SK-N-DZ (cell line): Measurements from ENCODE around the gene PLCD3.

Experiments used
- DNase-seq: peaks from one replicate; pipeline ENCODE4 v3.0.0-alpha.2; 2015; ENCODE audit warnings: low spot score

The PLCD3 gene

GRCh38 chr17:45119964-45120363 lies 12.4 kb downstream of the PLCD3 start:
- DNase-seq, result no peak

DNA sequence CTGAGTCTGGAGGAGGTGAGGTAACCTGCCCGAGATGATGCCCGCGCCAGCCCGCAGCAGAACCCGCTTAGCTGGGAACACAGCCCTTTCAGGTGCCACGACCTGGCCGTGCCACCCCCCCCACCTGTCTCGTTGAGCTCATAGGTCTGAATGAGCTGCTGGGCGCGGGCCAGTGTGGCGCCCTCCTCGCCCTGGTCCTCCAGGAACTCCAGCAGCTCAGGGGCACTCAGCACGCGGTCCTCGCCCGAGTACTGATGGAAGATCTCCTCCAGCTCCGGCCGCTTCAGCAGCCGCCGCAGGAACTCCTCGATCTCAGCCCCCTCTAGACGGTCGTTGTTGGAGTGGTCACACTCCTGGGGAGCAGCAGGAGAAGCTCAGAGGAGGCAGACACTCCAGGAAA lies 13.6 kb downstream of the PLCD3 start:
- DNase-seq, result no peak

- no peak for DNase-seq
Observed at GRCh38 chr17:45117848-45118646, 14.3 kb downstream of the PLCD3 start.

DNA sequence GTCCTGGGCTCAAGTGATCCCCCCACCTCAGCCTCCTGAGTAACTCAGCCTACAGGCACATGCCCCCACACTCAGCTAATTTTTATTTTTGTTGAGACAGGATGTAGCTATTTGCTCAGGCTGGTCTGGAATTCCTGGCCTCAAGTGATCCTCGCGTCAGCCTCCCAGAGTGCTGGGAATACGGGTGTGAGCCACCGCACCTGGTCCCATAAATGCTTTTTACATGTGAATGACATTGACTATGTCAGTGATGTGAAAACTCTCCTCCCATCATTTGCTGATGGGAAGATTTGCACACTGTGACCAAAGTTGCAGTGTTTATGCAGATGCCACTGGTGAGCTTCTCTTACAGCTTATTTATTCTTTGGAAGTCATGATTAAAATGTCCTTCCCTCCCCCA lies 15.0 kb downstream of the PLCD3 start:
- DNase-seq, result no peak

DNA sequence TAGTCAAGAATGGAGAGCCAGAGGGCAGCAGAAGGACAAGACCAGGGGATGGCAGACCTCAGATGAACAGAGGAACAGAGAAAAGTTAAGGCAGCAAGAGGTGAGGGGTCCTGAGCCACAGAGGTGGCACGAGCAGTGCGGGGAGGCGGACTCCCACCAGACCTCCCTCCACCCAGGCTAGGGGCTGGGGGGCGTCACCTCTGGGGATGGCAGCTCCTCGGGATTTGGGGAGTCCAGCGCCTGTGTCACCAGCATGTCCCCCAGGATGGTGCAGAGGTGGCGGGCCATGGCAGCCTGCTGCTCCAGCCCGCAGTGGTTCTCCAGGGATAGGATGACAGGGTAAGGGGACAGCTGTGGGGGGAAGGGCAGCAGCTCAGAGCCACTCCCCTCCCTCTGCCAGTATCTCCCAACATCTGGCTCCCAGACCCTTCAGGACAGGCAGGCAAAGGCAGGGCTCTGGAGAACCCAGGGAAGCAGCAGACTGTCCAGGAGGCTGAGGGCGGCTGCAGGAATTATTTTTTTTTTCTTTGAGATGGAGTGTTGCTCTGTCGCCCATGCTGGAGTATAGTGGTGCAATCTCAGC lies 15.8 kb downstream of the PLCD3 start:
- peak; percentile 71 for DNase-seq

DNA sequence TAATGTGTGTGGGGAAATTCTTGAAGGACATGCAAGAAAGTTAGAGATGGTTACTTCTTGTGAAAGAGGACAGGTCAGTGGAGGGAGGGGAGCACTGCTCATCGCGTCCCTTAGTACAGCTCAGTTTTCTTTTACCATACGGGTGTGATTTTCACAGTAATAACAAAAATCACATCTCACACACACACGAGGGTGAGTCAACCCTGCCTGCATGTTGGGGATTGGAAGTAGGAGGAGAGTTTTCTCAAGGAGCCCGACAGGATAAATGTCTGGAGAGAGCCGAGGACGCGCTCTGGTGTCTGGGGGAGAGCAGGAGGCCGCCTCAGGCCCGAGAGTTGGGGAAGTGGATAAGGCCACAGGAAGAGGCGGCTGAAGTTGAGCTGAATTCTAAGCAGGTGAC lies 16.4 kb downstream of the PLCD3 start:
- DNase-seq, result no peak

- no peak for DNase-seq
Observed at GRCh38 chr17:45115015-45115625, 17.2 kb downstream of the PLCD3 start.

DNA sequence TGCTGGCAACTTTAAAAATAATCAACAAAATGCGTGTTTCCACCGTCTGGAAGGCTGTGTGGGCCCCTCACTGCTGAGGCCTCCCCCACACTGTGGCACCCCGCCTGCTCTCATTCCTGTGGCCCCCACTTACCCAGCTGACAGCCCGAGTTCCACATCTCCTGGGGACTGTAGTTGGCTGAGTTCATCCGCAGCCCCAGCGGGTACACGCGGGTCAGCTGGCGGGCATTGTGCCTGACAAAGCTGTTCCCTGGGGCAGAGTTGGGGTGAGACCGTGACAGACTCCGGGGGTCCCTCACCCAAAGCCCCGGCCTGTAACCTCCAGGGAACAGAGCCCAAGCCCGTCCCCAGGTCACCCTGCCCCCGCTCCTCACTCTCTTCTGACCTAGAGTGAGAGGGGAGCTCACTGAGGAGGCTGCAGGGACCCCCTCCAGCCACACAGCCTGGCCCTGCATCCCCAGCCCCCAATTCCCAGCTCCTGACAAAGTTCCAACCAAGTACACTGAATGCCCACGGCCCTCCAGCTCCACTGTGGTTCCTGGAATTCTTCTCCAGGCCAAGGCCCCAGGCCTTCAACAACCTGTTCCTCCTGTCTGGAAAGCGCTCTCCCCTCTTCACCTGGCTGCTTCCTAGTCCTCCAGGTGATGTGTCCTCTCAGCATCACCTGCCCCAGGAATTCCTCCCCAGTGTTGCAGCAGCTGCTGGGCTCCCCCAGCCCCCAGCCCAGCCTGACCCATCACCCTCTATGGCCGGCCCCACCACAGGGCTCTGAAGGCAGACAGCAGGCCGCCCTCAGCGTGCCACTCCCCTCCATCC lies 18.0 kb downstream of the PLCD3 start:
- DNase-seq, result no peak

DNA sequence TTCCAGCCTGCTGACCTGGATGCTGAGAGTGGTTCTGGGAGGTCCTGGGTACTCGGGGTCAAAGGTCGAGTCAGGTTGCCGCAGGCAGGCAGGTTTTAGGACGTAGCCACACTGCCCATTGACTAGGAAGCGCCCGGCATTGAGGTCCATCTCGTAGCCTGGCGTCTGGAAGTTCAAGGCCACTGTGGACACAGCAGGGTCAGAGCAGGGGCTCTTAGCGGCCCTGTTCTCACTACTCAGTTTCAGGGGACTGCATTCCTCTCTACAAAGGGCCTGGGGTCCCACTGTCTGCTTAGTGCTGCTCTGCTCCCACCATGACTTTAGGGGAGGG lies 18.9 kb downstream of the PLCD3 start:
- no peak for DNase-seq

DNA sequence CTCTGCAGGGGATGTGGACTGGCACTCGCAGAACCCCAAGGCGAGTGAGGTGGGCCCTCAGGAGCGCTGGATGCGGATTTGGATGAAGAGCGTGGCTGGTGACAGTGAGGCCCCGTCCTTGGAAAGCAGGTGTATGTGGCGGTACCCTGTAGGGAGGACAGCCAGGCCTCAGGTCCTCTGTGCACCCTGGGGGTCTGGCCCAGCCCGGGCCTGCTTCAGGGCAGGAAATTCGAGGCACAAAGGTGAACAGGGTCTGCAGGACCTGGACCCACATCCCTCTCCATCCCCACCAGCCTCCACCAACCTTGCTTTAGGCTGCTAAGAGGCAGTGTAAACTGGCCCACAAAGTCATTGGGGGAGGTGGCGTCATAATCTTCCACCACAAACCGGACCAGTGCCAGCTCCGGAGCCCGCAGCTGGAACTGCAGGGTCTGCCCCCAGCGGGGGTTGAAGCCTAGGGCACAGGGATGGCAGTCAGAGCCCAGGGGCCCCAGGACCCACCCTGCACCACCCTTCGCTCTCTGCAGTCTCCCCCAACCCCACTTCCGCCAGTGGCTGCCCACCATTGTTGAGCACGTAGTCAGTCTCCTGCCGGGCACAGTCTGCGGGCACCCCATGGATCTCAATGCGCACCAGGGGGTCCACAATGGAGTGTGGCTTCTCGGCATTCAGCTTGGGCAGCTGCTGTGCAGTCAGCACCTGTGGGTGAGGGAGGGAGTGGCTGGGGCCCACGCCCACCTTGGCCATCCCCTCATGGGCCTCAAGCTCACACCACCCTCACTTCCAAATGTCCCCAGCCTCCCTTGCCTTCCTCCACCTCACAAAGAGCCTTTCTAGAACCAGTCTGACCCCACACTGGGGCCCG lies 19.5 kb downstream of the PLCD3 start:
- no peak for DNase-seq

GRCh38 chr17:45111850-45112249 lies 20.5 kb downstream of the PLCD3 start:
- DNase-seq, result no peak

GRCh38 chr17:45110676-45111611 lies 21.4 kb downstream of the PLCD3 start:
- no peak for DNase-seq

- DNase-seq, result no peak
Observed at GRCh38 chr17:45108595-45109521, 23.5 kb downstream of the PLCD3 start.

- DNase-seq, result no peak
Observed at GRCh38 chr17:45108051-45108450, 24.3 kb downstream of the PLCD3 start.

DNA sequence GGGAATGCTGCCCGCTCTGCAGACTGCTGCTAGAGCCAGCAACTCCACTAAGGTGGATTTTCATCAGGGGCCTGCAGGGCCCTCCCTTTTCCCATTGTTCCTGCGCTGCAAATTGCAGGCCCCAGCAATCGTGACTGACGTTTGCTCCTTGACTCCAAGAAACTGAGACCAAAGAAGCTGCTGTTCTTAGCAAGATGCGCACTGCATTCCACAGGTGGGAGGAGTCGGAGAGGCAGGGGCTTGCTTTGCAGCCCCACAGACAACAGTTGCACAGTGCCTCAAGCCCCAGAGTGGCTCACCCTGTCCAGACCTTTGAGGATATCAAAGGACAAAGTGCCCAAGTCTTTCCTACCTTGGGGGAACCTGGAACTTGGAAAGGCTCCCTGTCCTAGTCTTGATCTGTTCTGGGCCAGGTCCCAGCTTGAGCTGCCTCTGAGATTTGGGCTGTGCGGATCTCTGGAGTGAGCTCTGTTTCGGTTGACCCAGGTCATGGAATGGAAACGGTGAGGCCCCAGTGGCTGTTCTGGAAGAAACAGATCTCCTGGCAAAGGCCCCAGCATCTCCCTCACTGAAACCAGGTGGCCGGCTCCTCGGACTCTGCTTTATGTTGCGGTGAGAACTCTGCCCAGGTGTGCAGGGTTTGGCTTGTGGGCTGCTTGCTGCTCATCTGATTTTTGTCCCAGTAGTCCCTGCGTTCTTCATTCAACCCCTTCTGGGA lies 24.9 kb downstream of the PLCD3 start:
- no peak for DNase-seq

GRCh38 chr17:45106582-45106981 lies 25.7 kb downstream of the PLCD3 start:
- DNase-seq, result no peak

DNA sequence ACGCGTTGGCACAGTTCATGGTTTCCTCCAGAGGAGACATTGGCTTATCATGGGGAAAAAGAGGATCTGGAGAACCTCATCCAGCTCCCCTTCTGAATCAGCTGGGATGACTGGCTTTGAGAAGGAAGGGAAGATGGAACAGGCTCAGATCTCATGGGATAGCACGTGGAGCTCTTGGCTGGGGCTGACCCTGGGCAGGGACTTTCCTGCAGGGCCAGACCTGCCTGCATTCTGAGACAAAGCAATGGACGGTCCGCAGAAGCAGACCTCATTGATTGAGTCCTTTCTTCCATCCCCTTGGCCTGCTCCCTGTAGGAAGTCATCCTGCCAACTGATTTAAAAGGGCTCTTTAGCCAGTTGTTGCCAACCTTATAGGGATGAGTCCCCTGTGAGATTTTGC lies 26.2 kb downstream of the PLCD3 start:
- DNase-seq, result no peak

- no peak for DNase-seq
Observed at GRCh38 chr17:45104907-45105624, 27.2 kb downstream of the PLCD3 start.
